ENCODE results near the gene RPL37A.
A peak's percentile ranks its signal among the peaks of the same experiment; 100 is the strongest.

RPL37A gene

DNA sequence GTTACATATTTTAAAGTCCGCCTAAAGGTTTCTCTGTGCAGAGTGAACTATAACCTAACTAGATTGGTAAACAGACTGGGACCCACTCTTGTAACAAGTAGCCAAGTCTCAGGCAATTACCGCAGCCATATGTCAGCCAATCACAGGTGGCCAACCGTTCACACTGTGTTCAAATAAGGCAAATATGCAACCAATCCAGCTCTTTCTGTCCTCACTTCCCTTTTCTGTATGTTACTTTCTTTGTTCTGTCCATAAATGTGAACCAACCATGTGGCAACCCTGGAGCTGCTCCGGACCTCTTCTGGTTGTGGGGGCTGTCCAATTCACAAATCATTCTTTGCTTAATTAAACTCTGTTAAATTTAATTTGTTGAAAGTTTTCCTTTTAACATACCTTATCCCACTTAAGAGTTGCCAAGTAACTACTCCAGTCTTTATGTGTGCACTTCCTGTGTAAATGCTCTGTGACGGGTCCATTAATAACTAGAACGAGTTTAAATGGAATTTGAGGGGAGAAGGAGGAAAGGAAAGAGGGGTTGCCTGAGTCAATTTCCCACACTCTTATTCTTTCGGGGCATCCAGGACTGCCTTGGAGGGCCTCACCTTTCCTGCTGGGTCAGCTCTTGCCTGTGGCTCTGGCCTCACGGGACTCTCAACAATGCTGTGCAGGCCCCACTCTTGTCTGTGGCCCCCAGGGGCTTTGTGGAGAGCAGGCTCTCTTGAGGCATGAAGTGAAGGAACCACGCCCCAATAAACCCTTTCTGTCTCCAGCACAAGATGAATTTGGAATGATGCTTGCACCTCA is 6.6 kb upstream of the RPL37A start:
- DNase-seq: no peak

DNA sequence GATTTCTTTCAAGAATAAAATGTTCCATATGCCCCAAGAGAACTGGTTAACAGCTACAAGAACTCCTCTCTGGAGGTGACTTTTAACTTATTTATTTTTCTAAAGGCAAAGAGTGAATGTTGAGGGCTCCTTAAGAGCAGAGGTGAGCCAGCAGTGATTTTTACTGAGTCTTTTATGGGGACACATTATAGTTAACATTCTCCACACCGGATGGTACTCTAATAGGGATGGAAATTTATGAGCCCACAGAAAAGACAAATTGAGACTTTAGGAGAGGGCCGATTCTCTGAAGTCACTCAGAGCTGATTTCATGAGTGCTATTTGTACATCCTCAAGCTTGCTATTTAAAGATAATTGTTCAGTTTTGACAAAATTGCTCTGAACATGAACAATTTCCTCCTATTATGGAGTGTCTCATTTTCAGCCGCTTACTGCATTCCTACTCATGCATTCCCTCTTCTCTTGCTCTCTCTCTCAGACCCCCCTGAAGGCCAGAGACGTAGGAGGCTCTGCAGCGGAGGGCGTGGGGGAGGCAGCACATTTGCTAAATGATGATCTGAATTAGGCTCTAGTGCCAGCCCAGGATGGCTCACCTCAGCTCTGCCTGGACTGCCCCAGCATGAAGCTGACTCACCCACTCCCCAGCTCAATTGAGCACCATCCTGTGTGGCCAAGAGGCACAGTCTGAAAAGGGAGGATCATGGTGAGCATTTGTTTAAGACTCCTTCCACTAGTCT is 5.9 kb upstream of the RPL37A start:
- DNase-seq: no peak

DNA sequence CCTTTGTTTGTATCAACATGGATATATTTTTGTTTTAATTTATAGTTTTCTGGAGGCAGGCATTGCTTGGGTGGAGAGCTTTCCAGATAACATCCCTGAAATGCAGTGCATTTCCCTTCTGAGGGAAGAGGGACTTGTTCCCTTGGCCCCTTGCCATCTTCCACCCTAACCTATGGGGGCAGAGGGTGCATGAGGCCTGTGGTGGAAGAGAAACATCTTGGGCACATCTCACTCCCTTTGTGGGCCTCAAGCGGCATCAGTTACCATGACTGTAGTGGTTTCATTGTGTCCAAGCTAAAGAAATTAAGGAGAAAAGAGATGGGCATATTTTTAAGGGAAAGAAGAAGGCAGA is 5.3 kb upstream of the RPL37A start:
- DNase-seq: no peak

DNA sequence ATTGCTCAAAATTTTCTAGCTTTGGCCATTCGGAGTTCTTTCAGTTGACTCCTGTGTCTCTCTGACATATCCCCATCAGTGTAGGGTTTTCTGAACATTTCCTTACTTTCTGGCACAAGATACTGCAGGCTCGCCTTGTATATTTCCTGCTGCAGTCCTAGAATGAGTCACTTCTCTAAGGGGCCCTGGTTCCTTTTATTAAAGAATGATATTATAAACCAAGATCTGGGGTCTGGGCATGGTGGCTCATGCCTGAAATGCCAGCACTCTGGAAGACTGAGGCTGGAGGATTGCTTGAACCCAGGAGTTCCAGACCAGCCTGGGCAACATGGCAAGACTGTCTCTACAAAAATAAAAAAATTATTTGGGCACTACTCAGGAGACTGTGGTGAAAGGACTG is 3.0 kb upstream of the RPL37A start:
- no peak for DNase-seq

DNA sequence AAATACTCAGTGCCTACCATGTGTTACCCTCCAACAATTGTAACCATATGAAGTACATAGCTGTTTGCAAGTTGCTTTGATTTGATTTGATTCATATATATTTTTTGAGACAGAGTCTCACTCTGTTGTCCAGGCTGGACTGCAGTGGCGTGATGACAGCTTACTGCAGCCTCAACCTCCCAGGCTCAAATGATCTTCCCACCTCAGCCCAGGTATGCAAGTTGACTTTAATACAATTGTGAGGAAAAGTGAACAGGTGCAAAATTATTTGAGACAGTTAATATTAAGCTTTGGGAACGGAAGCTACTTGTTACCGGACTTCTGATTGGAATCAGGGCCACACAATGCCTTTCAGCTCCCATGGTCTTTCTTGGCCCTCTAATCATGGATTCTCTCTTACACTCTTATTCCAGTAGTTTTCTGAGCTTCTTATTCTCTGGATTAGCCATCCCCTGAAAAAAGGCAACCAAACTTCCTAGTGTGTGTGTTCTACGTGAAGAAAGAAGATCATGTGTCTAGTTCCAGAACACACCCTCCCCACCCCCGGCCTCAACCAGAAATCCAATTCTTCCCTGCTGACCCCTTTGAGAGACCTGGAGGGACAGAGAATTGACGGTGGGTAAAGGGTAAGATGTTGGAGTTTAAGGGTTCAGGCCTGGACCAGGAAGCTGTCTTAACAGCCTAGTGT is 1.1 kb upstream of the RPL37A start:
- no peak for DNase-seq

DNA sequence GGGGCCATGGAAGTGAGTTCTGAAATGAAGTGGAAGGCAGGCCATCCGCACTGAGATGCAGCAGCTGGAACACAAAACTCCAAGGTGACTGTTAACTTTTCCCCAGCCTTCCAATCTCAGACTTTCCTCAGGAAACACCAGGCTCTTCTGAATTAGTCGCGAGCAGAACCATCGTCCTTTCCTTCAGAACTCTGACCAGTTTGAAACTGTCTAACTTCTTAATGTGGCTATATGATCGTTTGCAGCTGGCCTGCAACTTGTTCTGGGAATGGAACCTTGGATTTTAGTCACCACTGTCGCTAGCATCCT is 620 bp upstream of the RPL37A start:
- DNase-seq: no peak

DNA sequence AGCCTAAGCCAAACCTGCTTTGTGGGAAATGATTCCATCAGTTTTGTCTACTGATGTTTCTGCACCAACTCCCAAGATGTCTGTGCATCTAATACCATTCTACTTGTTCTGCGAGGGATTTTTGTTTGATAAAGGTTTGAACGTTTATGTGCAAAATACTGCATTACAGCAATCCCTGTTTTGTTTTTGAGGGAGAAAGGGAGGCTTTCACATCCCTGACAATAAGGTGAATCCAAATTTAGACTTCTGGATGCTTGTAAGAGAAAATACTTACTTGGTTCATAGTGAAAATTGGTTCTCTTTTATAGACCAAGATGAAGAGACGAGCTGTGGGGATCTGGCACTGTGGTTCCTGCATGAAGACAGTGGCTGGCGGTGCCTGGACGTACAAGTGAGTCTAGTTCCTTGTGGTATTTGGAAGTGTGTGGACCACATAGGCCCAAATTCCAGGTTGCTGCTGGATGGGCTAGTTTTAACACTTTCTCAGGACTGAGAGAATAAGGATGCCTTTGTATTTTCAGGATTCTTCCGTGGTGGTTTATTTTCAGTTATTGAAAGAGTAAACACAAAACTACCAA is 1.1 kb downstream of the RPL37A start:
- DNase-seq: no peak

DNA sequence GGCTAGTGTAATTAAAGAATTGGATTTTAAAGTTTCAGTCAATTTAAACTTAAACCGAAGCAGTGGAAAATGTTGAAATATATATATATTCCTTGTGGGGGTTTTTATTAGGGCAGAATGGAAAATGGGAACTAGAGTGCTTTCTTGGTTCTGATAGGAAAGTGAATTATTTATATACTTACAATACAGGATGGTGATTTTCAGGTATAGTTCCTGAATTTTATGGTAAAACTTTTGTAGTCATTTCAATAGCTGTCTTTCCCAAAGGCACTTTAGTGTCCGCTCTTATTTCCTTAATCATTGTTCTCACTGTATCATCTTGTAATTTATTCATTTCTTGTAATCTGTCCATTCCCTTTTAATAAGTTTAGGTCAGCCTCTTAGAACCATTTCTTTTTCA is 1.9 kb downstream of the RPL37A start:
- DNase-seq: no peak

DNA sequence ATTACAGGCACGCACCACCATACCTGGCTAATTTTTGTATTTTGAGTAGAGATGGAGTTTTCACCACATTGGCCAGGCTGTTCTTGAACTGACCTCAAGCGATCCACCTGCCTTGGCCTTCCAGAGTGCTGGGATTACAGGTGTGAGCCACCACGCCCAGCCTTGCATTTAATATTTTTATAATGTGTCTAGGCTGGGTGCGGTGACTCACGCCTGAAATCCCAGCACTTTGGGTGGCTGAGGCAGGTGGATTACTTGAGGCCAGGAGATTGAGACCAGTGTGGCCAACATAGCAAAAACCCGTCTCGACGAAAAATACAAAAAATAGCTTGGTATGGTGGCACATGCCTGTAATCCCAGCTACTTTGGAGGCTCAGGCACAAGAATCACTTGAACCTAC is 3.2 kb downstream of the RPL37A start:
- DNase-seq: no peak

DNA sequence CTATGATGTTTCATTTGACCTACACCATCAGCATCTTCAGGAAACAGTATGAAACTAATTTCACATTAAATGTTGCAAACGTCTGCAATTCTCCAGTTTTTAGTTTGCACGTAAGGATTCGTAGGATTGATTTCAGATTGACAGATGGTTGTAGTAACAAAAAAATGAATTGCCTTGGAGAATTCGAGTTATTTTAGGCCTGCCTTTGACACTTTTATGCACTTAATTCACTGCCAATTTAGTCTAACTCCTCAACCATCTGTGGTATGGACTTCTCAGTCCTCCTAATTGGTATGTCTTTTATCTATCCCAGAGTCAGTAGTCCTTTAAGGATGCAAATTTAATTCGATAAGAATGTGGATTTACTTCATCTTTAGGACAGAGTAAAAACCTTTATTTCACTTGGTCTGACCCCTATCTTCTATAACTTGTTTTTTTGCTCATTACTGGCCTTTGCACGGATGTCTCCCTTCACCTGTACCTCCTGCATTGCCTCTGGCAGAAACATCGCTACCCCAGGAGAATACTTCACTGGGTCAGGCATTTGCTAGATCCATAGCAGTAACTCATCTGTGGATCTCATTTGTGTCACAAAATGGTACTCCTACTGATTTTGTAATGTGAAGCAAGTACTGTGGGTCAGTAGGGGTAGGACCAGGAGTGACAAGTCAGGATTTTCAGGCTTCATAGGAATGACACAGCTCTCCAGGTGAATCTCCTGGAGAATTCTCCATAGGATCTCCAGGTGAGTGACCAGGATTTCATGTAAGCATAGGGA is 3.9 kb downstream of the RPL37A start:
- DNase-seq: no peak

DNA sequence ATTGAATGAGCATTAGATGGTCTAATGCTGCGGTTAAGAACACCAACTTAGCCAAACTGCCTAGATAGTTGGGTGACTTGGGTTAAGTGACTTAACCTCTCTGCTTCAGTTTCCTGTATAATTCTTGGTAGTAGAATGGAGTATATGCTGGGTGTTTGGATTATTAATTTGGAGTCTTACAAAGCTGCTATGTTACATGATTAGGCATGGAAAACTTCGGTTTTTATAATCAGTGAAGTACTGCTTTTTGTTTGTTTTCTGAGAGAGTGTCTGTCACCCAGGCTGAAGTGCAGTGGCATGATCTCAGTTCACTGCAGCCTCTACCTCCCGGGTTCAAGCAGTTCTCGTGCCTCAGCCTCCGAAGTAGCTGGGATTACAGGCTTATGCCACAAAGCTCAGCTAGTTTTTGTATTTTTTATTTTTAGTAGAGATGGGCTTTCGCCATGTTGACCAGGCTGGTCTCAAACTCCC is 4.5 kb downstream of the RPL37A start:
- no peak for DNase-seq

DNA sequence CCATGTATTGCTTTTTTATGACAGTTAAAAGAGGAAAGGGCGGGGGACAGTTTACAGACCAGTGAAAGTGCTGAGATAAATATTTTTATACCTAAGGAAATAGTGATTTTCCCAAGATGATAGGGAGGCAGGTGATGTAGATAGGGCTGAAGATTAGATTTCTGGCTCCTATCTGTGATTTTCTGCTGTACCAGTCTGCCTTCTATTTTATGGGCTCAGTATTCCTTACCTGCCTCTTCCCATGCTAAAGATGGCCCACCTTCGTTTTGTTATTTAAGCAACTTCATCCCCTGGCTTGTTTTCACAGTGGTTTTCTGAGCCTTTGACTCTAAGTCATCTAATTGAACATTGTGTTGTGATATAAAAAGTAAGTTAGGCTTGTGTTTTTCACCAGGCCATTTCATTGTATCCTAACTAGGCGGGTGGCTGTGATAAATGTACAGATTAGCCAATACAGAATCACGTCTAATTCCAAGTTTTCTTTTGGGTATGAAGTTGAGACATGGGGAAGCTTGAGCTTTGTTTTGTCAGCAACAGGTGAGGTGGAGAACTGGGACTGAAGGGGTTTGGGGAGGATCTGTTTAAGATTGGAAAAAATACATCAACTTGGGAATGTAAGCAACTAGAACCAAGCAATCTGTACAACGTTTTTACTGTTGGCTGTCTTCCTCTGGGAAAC is 5.2 kb downstream of the RPL37A start:
- no peak for DNase-seq

DNA sequence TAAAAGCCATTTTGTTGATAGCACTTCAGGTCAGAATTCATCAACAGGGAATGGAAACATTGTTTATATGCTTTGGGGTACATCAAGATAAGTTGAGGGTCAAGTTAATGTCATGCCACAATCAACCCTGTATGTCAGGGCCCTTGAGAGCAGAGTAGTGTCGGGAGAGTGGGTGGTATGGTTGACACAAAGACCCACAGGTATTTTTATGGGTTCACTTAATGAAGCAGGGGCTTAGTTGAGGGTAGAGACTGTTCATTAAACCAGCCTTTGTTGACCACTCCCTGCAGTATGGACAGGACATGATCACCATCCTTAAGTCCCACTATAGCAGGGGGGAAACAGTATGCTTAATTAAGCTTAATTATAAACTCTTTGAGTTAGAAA is 5.7 kb downstream of the RPL37A start:
- DNase-seq: no peak

DNA sequence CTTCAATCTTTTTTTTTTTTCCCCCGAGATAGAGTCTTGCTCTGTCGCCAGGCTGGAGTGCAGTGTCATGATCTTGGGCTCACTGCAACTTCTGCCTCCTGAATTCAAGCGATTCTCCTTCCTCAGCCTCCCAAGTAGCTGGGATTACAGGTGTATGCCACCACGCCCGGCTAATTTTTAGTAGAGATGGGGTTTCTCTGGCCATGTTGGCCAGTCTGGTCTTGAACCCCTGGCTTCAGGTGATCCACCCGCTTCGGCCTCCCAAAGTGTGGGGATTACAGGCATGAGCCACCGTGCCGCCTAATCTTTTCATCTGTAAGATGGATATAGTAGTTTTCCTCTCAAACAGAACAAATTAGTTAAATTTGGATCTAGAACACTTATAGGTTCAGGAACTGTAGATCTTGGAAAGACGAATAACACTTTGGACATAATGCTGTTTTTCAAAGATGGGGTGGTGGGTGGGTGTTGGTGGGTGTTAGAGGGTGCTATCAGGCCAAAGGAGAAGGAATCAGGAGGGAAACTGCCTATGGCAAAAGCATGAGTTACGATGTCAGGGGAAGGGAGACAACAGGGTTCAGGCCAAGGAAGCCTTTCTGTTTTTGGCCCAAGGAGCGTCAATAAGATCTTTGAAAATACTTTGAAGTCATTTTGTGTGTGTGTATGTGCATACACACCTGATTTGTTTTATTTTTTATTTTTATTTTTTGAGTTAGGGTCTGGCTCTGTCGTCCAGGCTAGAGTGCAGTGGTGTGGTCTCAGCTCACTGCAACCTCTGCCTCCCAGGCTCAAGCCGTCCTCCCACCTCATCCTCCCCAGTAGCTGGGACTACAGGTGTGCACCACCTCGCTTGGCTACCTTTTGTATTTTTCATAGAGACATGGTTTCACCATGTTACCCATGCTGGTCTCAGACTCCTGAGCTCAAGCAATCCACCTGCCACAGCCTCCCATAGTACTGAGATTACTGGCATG is 6.8 kb downstream of the RPL37A start:
- no peak for DNase-seq

DNA sequence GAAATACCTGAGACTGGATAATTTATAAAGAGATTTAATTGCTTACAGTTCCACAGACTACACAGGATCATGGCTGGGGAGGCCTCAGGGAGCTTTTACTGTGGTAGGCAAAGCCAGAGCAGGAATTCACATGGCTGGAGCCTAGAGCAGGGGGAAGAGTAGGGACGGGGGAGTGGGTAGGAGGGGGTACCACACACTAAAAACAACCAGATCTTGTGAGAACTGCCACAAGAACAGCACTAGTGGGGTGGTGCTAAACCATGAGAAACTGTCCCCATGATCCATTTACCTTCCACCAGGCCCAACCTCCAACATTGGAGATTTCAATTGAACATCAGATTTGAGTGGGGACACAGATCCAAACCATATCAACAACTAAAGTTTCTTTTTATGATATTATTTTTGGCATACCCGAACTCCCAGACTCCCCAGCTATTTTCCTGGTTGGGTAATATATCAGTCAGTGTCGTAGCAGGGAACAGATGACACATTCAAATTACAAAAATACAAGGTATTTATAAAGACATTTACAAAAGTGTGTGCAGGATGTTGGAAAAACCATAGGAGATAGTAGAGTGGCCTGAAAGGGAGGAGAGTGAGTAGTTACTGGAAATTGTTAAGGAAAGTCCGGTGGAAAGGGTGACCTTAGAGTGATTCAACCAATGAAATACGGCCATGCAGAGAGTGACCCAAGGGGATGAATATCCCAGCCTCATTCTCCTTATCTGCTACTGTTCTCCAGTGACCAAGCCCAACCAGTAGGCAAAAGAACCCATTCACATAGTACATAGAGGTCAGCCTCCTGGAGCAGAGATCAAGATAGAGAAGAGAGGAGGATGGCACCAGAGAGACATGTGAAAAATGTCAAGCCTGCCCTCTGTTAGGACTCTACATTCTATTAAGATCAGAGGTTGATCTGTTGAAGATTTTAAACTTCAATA is 8.8 kb downstream of the RPL37A start:
- no peak for DNase-seq

DNA sequence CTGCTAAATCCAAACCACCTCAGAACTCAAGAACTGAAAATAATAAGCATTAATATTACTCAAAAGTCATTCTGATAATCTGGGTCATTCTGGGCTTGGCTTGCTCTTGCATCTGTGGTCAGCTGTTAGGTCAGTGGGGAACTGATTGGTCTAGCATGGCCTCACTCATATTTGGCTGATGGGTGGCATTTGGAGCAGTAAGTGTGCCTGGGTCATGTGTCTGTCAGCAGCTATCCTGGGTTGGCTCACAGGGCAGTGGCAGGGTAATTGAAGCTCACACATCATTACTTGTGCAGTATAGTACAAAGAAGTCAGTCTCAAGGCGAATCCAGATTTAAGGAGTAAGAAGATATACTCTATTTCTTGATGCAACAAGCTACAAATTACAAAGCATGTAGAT is 9.6 kb downstream of the RPL37A start:
- DNase-seq: no peak

DNA sequence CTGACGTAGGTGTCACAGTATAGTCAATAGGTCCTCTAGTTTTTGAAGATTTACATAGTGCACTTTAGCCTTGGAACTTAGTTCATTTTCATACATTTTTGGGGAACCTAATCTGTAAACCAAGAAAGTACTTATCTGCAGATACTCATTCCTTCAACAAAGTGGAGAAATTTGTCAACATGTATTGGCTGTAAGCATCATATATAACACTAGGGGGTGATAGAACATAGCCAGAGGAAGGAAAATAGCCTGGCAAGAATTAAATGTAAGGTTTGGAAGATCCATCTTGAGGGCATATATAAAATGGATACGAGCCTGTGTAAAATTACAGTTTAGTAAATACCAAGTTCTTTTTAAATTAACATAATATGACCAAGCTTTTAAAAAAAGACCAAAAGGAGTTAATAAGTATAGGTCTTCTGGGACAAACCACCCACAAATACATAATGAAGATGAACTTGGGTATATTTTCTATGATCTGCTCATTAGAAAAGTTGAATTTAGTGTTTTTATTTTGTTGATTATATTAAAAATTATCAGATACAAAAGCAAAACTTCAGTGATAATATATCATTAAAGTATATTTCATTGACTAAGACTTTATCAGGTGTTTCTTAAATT is 18.2 kb downstream of the RPL37A start:
- DNase-seq: peak; percentile 52

DNA sequence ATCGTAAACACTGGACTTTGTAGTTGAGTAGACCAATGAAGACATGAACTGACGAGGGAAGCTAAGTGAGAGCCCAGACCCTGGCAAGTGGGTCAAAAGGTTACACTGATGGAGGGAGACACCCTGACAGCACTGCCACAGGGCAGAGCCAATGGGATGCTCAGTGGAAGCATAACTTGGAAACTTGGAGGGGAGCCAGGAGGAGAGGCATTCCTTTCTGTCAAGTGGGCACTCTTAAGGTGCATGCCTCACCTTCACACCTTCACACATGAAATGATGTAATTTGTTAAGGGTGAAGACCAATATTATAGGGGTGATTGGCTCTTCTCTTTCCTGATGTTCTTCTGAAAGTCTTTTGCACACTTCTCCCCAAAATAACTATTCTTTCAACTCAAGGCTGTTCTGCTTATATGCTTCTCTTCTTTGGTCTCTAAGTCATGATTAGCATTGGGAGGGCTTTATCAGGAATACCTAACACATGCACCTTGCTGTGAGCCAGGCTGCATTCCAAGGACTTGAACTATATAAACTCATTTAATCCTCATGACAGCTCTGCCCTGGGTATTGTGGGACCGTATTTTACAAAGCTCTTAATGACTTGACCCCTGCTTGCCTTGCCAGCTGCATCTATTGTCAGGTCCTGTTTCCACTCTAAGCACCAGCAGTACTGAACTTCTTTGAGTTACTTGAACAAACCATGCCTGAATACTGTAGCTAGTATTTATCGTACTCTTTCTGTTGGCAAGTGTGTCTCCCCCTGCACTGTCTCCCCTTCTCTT is 19.0 kb downstream of the RPL37A start:
- no peak for DNase-seq
